Stimulated activated CD8-positive, alpha-beta memory T cell treated with anti-CD3 and anti-CD28 coated beads, Interleukin-4, amount 100 ng/mL, for 48 hours (primary cell): ENCODE measurements around the gene ZFYVE28.
"Not testable (repeated sequence)": the region's sequence is repeated elsewhere in the genome, so short reads cannot be mapped to it uniquely, and the experiment has no call there.

Source experiments
- DNase-seq: peaks from one replicate; pipeline ENCODE4 v3.0.0-alpha.2; 2020

Gene ZFYVE28

GRCh38 chr4:2445571-2445970, 27.1 kb upstream of the ZFYVE28 start:
- no peak for DNase-seq

- DNase-seq = no peak
Observed at GRCh38 chr4:2445130-2445529, 26.7 kb upstream of the ZFYVE28 start.

GRCh38 chr4:2443956-2444740, 25.7 kb upstream of the ZFYVE28 start:
- no peak for DNase-seq

- DNase-seq = no peak
Observed at GRCh38 chr4:2443061-2443730, 24.8 kb upstream of the ZFYVE28 start.

- DNase-seq = no peak
Observed at GRCh38 chr4:2442175-2442993, 23.9 kb upstream of the ZFYVE28 start.

GRCh38 chr4:2441393-2442174, 23.1 kb upstream of the ZFYVE28 start:
- DNase-seq = peak; percentile 90

GRCh38 chr4:2438822-2439718, 20.6 kb upstream of the ZFYVE28 start:
- no peak for DNase-seq

- DNase-seq = no peak
Observed at GRCh38 chr4:2437475-2438215, 19.2 kb upstream of the ZFYVE28 start.

GRCh38 chr4:2436761-2437474, 18.5 kb upstream of the ZFYVE28 start:
- no peak for DNase-seq

- DNase-seq = no peak
Observed at GRCh38 chr4:2436301-2436700, 17.9 kb upstream of the ZFYVE28 start.

- DNase-seq = no peak
Observed at GRCh38 chr4:2434420-2434819, 16.0 kb upstream of the ZFYVE28 start.

- DNase-seq = no peak
Observed at GRCh38 chr4:2433609-2434350, 15.3 kb upstream of the ZFYVE28 start.

- DNase-seq = no peak
Observed at GRCh38 chr4:2432991-2433530, 14.6 kb upstream of the ZFYVE28 start.

- no peak for DNase-seq
Observed at GRCh38 chr4:2432004-2432403, 13.6 kb upstream of the ZFYVE28 start.

GRCh38 chr4:2429945-2430757, 11.7 kb upstream of the ZFYVE28 start:
- DNase-seq = not testable (repeated sequence)

- no peak for DNase-seq
Observed at GRCh38 chr4:2428496-2429213, 10.2 kb upstream of the ZFYVE28 start.
